Thyroid gland (tissue), 4 donors: ENCODE data around the gene KHDC1.
"Not testable (repeated sequence)": the region's sequence is repeated elsewhere in the genome, so short reads cannot be mapped to it uniquely, and the experiment has no call there.

Source experiments
- CTCF ChIP-seq, 6 experiments: fragments of 200-600 bp in 3 of 6; fragments of 450-650 bp in 3 of 6; sonication (generic) in 3 of 6; IDR thresholded peaks; one replicate each; pipeline ENCODE4 v1.5.1; 2016 to 2019; ENCODE audit warnings: antibody characterized with exemption in 6 of 6, mild to moderate bottlenecking in 2 of 6, inconsistent platforms in 1 of 6, moderate library complexity in 1 of 6
- POLR2A ChIP-seq, 2 donors: fragments of 450-650 bp; IDR thresholded peaks; one replicate each; pipeline ENCODE4 v1.6.1; 2017; ENCODE audit warnings: antibody characterized with exemption in 2 of 2, mild to moderate bottlenecking in 2 of 2, moderate library complexity in 1 of 2

DNA sequence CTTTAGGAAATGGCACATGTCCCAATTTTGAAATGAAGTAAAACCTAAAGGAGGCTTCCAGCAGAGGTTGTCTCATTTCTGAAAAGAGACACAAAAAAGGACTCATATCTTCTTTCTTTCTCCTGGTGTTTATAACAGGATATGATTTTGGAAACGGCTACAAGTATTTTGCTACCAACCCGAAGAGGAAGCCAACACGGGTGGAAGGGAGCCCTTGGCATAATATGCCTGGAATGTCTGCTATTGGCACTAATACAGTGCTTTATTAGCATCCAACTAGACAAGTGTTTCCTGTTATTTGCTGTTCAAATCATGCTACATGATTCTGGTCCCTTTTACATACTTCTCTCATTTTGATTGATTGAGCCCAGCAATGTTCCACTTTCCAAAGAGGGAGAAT lies 29.0 kb downstream of the KHDC1 start:
- not testable (repeated sequence) for TF ChIP-seq POLR2A, CTCF (IDR thresholded peaks at IDR 0.05)
